Measurements from ENCODE around the gene CYP8B1.
"Not testable (repeated sequence)": the region's sequence is repeated elsewhere in the genome, so short reads cannot be mapped to it uniquely, and the experiment has no call there.

Gene CYP8B1

DNA sequence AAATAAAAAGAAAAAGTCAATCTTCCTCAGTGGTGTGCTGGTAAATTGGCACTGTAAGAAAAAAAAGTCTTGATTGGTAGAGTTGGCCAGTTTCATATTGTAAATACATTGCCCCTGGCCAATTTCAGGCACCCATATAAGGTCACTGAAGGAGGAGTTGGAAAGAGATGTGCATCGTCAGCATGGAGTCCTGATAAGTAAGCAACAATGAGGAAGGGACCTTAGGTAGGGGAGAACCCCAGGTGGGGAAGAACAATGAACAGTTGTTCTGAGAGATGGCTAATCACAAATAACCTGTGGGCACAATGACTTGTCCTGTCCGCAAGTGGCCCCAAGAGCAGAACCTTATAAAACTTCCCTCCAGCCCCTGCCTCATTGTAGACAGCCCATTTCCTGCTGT lies 8.6 kb upstream of the CYP8B1 start:
- no peak for DNase-seq (ENCODE audit: low spot score)

DNA sequence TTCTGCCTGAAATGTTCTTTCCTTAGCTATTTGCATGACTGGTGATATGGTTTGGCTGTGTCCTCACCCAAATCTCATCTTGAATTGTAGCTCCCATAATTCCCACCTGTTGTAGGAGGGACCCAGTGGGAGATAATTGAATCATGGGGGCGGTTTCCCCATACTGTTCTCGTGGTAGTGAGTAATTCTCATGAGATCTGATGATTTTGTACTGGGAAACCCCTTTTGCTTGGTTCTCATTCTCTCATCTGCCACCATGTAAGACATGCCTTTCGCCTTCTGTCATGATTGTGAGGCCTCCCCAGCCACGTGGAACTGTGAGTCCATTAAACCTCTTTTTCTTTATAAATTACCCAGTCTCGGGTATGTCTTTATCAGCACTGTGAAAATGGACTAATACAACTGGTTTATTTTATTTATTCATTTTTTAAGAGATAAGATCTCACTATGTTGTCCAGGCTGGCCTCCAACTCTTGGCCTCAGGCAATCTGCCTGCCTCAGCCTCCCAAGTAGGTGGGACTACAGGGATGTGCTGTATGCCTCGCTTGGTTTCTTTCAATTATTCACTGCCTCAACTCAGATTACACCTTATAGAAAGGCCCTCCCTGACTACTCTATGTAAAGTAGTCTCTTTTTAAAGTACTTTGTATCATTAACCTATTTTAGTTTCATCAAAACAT lies 7.7 kb upstream of the CYP8B1 start:
- DNase-seq (ENCODE audit: low spot score): not testable (repeated sequence)

DNA sequence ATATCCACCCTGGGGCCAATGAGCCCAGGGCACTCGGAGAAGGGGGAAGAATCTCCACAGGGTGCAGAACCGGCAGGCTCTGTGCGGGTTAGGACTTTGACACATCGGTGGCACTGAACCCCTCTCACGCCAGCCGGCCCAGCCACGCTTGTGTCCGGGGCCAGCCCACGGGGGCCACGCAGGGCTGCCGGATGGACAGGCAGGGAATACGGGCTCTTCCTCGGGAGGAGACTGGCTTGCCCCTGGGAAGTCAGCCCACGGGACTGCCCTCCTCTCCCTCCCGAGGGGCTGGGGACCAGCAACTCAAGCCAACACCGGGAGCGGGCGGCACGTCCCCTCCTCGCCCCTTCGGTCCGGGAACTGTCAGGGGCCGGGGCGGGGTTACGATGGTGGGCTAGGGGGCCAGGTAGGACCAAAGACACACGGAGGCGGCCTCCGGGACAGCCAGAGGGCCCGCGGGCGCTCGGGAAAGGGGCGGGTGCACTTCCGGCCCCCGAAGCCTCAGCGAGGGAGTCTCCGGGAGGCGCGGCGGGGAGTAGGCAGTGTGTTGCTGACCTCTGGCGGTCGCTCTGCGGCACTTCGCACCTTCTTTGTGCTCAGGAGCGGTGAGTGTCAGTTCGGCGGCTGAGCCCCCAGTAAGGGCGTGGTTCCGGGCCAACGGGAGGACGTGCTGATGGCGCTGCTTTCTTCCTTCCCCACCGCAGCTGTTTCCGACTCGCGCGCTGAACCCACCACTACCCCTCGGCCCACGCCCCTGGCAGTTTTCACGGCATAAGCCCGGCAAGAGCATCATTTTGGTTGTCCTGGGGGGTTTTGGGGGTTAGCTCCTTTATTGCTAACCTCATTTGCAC lies 5.1 kb upstream of the CYP8B1 start:
- peak; percentile 86 for DNase-seq (ENCODE audit: low spot score)

DNA sequence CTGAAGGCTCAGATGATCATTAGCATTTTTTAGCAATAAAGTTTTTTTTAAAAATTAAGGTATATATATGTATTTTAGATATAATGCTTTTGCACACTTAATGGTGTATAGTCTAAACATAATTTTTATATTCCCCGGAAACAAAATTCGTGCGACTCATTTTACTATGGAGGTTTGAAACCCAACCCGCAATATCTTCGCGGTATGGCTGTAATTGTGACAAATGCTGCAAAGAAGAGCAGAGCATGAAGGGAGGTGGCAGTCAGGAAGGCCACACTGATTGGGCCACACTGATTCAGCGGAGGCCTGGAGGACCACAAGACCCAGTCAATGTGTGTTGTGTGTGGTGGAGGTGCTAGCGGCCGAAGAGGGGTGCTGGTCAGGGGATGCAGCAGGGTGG lies 4.5 kb upstream of the CYP8B1 start:
- no peak for DNase-seq (ENCODE audit: low spot score)

DNA sequence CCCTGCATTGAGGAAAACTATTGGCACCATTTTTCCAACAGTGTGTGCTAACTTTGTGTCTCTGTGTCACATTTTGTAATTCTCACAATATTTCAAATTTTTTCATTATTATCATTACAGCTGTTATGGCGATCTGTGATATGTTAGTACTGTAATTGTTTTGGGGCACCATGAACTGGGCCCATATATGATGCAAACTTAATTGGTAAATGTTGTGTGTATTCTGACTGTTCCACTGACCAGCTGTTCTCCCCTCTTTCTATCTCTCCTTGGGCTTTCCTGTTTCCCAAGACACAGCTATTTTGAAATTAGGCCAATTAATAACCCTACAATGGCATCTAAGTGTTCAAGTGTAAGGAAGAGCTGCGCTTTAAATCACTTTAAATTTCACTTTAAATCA lies 2.2 kb upstream of the CYP8B1 start:
- DNase-seq (ENCODE audit: low spot score): no peak

DNA sequence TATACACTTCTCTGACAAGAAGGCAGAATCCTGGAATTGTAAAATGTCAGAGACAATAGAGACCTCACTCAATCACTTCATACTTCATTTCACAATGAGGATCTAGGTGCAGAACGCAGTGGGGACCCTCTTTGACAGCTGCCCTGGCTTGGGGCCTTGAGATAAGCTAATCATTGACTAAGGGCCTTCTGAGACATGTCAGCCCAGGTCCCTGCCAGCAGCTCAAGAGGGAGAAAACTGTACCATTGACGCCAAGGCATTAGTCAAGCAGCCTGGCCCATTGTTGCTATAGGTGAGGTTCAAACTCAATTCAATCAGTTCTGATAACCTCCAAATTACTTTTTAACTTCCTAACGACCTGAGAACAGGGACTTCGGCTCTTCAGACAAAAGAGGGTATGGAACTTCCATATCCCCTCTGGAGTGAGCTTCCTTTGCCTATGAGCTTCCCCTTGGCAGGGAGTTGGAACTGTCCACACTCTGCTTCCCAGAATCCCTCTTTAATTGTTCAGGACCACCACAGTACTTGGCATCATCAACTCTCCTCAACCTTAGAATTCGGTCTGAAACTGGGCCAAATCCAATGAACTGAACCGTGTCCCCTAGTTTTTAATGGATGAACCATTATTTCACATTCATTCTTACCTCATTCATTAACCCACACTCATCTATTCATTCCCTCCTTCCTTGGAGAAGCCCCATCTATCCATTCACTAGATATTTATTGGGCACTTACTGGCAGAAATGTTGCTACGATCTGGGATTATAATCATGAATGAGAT lies 1.5 kb upstream of the CYP8B1 start:
- no peak for DNase-seq (ENCODE audit: low spot score)

DNA sequence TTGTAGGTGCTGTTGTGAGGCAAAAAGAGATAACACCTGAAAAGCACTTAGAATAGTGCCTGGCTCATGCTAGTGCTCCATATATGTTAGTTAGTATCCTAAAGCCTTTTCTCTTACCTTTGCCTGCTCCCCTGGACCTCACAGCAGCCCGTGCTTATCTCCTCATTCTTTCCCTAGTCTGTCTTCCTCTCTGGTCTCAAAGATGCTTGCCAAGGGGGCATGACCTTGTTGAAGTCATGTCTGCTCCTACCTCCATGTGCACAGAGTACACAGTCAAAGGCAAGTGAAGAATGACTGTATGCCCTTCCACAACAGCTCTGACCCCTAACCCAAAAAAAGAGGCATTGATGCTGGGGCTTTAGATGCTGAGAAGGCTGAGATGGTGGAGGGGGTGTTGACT lies 722 bp upstream of the CYP8B1 start:
- DNase-seq (ENCODE audit: low spot score): no peak

DNA sequence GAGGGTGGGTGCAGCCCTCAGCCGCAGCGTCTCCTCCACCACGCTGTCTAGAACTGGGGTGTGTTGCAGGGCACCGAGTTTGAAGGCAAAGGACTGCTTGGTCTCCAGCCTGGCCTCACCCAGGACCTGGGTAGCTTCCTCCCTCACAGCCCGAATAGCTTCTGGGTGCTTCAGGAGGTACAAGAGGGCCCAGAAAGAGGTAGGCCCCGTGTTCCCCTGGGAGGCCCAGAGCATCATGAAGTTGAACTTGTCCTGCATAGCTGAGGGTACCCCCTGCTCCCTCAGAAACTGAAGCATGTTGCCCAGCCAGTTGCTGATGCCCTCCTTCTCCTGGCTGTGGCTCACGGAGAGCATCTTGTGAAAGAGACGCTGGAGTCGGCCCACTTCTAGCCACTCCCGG lies 930 bp downstream of the CYP8B1 start:
- no peak for DNase-seq (ENCODE audit: low spot score)

DNA sequence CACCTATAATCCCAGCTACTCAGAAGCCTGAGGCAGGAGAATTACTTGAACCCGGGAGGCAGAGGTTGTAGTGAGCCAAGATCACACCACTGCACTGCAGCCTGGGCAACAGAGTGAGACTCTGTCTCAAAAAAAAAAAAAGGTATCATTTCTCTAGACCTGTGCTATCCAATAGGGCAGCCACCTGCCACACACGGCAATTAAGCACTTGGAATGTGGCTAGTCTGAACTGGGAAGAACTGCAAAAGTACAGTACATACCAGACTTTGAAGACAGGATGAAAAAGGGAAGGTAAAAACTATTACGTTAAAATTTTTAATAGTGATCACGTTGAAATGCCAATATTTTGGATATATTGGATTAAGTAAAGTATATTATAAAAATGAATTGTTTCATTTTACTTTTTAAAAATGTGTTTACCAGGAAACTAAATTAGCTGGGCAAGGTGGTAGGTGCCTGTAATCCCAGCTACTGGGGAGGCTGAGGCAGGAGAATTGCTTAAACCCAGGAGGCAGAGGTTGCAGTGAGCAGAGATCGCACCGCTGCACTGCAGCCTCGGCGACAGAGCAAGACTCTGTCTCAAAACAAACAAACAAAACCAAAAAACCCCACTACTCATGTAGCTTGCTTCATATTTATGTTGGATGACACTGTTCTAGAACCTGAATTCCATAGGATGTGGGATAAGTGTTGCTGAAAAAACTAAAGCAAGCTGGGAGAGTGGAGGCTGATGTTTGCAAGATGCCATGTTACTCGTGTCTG lies 2.3 kb downstream of the CYP8B1 start:
- DNase-seq (ENCODE audit: low spot score): no peak

DNA sequence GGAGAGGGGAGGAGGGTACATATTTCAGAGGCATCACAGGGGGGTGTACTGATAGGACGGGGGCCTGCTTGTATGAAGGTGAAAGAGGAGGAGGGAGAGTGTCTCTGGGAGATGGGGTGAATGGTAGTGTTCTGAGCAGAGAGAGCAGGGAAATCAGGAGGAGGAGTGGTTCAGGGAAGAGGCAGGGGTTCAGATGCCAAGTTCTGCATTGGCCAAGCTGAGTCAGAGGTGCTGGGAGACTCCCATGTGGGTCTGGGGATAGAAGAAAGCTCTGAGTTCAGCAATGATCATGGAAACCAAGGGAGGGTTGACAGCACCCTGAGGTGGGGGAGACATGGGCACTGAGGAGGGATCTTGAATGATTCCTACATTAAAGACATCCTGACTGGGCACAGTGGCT lies 3.0 kb downstream of the CYP8B1 start:
- no peak for DNase-seq (ENCODE audit: low spot score)

DNA sequence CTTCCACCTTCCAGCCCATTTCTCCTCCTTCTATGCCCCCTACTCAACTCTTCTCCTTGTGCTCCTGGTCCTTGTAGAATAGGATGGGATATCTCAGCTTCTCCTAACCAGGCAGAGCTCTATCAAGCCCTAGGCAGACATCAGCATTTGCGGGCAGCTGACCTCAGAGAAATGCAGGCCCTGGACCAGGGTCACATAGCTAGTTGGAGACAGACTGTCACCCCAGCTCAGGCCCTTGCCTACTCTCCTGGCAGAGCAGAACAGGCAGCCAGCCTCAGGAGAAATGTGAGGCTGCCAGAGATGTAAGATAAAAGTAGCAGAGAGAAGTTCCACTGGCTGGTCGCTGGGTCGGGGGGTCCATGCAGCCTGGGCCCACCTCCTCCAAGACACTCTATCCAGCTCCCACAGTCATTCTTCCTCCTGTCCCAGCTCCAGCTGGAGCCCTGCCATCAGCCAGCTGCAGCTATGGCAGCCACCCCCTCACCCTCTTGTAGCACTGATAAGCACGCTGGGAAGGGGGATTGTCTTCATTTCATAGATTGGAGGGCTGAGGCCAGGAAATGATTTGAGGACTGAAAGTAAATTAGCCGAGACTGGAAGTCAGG lies 4.0 kb downstream of the CYP8B1 start:
- DNase-seq (ENCODE audit: low spot score): no peak

DNA sequence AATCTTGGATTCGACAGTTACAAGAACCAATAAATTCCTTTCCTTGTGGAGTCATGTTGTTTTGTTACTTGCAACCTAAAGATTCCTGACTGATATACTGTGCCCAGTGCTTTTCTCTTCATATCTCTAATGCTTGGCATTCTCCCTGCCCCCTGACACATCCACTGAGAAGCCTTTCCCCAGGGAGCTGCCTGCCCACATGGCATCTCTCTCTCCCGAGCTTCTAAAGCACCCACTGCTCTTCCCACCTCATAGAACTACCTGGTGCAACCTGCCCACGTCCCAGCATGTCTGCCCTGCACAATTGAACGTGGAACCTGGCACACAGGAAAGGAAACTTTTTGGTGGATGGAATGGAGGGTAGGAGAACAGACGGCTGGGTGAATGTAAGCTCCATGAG lies 6.8 kb downstream of the CYP8B1 start:
- no peak for DNase-seq (ENCODE audit: low spot score)

DNA sequence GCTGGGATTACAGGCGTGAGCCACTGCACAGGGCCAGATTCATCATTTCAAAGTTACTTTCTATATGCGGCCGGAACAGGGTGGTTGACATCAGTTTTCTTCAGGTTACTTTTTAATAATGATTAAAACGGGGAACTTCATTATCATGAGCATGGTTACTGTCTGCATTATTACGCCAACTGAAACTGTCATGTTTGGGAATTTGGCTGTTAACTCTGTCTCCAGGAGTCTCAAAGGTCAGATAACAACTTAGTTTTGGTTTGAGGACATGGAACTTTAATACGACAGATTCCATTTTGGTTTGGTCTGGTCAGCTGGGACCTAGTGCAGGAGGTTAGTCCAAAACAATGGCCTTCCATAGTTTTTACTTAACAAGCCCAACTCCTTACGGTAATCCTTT lies 8.5 kb downstream of the CYP8B1 start:
- DNase-seq (ENCODE audit: low spot score): no peak

DNA sequence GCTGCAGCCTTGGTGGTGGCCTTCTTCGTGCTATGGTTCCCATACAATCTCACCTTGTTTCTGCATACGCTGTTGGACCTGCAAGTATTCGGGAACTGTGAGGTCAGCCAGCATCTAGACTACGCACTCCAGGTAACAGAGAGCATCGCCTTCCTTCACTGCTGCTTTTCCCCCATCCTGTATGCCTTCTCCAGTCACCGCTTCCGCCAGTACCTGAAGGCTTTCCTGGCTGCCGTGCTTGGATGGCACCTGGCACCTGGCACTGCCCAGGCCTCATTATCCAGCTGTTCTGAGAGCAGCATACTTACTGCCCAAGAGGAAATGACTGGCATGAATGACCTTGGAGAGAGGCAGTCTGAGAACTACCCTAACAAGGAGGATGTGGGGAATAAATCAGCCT lies 10.4 kb downstream of the CYP8B1 start:
- DNase-seq (ENCODE audit: low spot score): no peak

DNA sequence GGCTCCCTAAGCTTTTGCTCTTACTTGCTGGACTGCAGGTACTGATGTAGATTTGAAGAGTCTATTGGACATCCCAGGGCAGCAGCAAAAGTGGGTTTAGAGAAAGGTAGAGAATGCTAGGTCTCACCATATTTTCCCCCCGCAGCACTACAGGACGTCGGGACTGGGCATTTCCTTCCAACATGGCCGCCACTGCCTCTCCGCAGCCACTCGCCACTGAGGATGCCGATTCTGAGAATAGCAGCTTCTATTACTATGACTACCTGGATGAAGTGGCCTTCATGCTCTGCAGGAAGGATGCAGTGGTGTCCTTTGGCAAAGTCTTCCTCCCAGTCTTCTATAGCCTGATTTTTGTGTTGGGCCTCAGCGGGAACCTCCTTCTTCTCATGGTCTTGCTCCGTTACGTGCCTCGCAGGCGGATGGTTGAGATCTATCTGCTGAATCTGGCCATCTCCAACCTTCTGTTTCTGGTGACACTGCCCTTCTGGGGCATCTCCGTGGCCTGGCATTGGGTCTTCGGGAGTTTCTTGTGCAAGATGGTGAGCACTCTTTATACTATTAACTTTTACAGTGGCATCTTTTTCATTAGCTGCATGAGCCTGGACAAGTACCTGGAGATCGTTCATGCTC lies 11.2 kb downstream of the CYP8B1 start:
- DNase-seq (ENCODE audit: low spot score): no peak

DNA sequence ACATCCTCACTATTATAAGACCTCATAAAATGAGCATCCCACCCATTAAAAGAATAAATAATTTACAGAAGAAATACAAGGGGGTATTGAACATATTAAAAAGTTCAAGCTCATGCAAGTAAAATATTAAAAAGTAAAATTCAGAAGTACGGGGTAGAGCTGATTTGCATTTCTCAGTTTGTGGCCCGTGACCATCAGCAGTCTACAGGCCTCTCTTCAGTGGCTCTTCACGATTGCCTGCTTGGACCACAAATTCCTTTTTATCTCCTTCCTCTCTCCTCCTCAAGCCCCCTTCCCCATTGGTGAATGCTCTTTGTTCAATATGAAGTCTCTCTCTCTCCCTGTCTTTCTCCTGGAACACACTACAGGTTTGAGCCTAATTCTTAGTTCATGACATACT lies 19.1 kb downstream of the CYP8B1 start:
- DNase-seq (ENCODE audit: low spot score): no peak

DNA sequence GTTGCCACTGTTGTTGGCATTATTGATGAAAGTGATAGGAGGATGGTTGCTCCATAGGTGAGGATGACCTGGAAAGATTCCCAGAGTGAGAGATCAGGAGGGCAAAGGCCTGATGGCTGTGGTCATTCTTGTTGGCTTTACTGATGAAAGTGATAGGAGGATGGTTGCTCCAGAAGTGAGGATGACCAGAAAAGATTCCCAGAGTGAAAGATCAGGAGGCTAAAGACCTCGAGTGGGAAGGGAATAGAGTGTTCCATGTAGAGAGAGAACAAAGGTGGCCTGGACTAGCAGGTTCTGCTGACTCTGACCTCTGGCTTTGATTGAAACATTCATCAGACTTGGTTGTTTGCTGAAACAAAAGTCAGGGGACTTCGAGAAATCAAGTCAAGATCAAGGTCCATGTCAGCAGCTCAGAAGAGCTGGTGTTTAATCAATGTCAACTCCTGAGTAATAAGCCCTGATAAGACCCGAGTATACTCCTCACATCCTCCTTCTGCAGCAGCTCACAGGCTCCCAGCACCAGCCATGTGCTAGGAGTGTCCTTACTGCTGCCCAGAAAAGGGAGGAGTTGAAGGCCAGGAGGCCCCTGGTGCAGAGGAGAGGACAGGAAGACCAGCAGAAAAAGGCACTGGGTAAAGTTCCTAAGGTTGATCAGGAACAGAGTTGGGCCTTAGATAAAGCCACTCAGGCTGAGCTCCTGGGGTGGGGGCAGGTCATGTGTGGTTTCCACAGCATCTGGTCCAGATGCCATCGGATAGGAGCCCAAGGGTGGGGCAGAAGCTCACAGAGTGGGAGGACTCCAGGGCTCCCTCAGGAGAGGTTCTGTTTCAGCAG lies 19.9 kb downstream of the CYP8B1 start:
- DNase-seq (ENCODE audit: low spot score): peak; percentile 56

DNA sequence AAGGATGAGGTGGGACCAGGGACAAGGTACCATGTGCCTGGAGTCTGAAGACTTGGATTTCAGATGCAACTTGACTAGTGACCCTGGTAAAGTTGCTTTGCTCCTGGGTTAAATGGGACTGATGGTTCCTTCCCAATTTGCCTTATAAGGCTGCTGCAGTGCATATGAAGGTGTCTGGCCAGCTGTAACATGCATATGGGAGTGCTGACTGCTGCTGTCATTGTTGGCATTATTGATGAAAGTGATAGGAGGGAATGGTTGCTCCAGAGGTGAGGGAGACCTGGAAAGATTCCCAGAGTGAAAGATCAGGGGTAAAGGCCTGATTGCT lies 20.5 kb downstream of the CYP8B1 start:
- DNase-seq (ENCODE audit: low spot score): no peak

DNA sequence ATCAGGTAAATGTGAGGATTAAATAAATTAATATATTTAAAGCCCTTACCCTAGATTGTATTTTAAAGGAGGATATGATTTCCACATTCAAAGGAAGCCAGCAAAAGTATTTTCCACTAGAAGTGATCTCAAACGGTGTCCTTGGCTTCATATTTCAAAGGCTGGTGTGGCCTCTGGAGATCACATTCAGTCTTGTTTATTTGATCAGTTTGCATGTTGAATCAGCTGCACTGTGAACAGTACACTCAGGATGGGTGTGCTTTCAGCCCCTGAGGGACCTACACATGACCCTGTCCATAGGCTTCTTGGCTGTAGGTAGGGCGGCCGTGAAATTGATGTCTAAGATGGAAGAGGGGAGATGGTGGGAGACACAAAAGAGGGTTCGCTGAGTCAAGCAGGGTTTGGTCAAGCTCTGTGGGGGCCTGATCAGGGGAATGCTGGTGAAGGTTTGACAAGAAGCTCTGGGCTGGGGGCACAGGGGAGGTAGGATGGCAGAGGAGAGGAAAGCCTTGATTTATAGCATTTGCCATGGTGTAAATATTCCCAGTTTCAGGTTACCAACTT lies 21.9 kb downstream of the CYP8B1 start:
- no peak for DNase-seq (ENCODE audit: low spot score)

DNA sequence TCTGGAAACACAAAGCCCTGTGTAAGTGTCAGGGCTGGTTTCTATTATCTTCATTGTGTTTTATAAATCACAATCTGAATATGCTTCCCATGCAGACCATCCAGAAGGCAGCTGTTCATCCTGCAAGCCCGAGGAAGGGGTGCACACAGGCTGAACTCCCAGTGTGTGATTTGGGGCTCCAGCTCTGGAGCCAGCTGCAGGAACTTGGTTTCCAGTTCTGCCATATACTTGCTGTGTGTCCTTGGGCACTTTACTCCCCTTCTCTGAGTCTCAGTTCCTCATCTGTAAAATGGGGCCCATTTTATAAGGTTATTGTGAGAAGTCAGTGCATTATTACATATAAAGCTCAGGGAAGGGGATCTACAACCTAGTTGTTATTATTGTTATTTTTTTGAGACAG lies 22.6 kb downstream of the CYP8B1 start:
- DNase-seq (ENCODE audit: low spot score): no peak
